ELR (cell line): Measurements from ENCODE around the gene PRRT4.

ENCODE experiments used
- DNase-seq: peaks from one replicate; pipeline ENCODE4 v3.0.0-alpha.2; 2015; ENCODE audit warnings: low read depth

Gene PRRT4

DNA sequence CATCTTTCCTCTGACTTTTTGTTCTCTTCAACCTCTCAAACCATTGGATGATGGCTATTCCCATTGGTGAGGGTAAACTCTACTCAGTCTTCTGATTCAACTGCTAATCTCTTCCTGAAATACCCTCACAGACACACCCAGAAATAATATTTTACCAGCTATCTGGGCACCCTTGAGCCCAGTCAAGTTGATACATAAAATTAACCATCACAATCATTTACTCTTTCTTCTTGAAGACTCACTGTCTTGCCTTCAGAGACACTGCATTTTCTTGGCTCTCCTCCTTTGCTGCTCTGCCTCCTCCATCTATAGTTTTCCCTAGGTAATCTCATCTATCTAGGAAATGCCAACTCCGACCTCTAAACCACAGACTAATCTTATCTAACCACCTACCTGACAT, 12.6 kb upstream of the PRRT4 start:
- DNase-seq: no peak

DNA sequence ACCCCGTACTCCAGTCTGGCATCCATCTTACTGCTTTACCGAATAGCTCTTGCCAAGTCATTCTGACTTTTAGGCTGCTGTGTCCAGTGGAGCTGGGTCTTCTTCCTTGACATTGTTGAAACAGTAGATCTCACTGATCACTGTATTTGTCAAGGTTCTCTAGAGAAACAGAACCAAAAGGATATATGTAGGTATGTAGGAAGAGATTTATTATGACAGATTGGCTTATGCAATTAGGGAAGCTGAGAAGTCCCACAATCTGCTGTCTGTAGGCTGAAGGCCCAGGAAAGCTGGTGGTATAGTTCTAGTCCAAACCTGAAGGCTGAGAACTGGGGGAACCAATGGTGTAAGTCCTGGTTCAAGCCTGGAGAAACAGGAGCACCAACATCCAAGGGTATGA, 12.1 kb upstream of the PRRT4 start:
- DNase-seq: no peak

DNA sequence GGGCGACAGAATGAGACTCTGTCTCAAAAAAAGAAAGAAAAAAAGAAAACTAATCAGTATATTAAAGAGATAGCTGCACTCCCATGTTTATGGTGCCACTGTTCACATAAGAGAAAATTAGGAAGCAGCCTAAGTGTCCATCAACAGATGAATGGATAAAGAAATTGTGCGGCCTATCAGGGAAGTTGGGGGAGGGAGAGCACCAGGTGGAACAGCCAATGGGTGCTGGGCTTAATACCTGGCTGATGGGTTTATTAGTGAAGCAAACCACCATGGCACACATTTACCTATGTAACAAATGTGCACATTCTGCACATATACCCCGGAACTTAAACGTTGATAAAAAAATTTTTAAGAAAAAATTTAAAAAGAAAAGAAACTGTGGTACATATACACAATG, 9.0 kb upstream of the PRRT4 start:
- DNase-seq: no peak

DNA sequence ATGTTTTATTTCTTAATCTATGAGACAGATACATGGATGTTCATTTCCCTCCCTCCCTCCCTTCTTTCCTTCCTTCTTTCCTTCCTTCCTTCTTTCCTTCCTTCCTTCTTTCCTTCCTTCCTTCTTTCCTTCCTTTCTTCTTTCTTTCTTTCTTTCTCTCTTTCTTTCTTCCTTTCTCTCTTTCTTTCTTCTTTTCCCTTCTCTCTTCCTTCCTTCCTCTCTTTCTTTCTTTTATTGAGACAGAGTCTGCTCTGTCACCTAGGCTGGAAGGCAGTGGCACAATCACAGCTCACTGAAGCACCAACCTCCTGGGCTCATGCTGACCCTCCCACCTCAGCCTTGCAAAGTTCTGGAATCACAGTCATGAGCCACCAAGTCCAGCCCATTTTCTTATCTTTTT, 5.5 kb upstream of the PRRT4 start:
- no peak for DNase-seq

DNA sequence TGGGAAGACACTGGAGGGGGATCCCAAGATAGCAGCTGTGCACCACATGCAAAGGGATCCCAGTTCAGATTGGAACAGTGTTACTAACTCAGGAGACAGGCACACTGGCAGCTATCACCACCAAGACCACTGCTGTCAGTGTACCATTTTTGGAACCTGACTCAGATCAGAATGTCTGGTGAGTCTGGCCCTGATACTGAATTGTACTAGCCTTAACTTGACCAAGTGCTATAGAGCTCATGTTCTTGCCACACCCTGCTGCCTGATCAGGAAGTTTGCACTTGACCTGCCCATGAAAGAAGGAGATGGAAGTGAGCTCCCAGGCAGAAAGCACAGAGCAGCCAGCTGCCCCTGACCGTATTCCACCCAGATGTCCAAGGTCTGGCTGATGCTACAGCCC, 4.8 kb upstream of the PRRT4 start:
- no peak for DNase-seq

DNA sequence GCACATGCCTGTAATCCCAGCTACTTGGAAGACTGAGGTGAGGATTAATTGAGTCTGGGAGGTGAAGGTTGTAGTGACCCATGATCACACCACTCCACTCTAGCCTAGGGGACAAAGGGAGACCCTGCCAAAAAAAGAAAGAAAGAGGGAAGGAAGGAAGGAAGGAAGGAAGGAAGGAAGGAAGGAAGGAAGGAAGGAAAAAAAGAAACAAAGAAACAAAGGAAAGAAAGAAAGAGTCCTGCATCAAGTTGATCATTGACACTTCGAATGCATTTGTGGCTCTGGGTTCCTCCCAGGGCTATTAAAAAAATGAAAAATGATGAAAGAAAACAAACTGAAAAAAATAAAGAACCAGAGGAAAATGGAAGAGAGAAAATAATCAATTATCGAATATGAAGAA, 3.9 kb upstream of the PRRT4 start:
- no peak for DNase-seq

DNA sequence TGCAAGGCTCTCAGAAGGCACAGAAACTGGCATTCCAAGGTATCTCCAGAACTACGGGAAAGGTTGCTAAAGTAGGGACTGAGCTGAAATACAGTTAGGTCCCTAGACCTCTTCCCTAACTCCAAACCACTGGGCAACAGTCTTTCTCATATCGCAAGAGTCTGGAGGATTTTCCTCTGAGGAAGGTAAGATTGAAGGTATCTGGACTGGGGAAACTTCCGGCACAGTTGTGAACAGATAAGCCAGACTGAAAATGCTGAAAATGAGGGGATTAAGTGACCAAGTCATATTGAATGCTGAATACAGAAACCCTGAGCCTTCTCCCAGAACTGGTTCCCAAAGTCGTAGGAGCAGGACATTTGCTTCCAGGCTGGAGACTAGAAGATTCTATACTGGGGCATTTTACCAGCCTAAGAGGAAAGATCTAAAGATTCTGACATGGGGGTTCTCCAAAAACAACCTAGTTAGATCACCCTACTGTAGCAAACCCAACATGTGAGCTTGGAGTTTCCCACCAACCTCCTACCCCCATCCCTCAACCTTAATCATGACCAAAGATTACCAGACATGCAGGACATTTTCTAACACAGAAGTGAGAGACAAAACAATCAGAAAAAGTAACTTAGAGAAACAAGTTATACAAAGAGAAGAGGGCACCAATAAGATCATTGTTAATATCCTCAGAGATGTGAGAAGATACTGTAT, 2.8 kb upstream of the PRRT4 start:
- DNase-seq: no peak

DNA sequence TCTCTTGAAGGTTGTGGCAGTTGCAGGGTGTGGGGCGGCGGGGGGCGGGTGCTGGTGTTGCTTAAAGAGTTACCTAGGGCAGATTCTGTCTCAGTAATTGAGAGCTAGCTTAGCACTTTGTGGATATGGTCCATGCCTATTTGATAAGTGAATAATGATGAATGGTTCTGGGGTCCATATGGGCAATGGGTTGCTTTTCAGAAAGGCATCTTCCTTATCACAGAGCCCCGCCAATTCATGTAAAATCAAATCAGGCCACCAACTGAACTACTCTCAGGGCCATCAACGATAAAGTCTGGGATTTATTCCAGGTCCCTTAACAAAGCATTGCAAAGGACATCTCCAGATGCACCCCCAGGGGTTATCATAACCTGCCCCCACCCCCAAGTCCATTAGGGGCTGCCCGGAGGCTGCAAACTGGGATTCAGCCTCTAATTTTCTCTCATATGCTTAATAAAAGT, 1.8 kb upstream of the PRRT4 start:
- DNase-seq: no peak

DNA sequence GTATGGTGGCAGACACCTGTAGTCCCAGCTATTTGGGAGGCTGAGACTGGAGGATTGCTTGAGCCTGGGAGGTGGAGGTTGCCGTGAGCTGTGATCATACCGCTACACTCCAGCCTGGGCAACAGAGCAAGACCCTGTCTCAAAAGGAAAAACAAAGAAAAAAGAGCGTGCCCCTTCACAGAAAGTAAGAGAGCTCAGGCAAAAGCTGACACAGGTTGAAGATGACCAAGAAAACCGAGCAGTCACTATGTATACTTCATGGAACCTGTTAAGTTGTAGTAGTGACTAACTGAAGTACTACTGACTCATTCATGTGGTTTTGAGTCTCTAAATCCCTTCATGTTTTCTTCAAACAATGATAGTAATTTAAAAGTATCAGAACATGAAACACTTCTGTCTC, 1.2 kb upstream of the PRRT4 start:
- peak; percentile 74 for DNase-seq

DNA sequence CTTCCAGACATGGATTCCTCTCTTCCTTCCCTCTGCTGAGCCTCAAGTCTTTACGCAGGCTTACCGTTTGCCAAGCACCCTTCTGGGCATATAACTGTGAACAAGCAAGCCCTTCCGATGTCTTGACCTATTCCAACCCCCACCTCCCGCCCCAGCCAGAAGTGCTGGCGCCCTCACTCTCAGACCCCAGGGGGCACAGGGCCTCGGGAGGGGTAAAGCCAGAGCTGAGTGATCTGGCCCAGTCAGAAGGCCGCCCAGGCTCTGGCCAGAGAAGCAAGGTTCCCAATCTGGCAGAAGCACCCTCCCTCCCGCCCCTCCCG, 1.2 kb downstream of the PRRT4 start:
- DNase-seq: no peak

DNA sequence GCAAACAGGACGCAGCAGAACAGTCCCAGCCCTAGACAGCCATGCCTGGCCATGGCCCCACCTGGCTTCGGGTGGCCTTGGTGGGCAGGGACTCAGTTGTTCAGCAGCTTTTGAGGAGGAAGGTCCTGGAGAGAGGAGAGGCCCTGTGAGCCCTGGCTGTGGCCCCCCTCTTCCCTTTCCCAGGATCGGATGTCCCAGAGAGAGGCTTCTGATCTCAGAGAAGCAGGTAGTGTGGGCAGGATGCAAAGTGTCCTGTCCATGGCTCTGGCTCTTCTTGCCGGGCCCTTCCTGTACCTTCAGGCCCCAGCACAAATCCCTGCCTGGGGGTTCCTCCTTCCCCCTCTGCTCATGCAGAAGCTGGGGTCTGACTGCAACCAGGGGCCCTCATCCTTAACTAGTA, 1.6 kb downstream of the PRRT4 start:
- DNase-seq: no peak

DNA sequence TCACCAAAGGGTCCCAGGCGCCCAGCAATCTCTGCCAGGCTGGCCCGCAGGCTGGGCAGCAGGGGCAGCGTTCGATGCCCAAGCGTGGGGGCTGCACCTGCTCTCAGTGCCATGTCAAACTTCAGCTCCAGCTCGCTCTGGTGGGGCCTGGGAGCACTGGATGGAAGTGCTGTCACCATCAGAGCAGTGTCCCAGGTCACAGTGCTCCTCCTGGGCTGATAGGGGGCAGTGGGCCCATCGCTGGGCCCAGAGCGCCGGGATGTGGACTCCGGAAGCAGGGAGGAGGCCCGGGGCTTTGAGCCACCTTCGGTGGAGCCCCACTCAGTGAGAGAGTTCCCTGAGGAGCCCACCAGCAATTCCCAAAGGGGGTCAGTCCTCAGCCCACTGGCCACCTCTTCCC, 2.2 kb downstream of the PRRT4 start:
- DNase-seq: no peak

DNA sequence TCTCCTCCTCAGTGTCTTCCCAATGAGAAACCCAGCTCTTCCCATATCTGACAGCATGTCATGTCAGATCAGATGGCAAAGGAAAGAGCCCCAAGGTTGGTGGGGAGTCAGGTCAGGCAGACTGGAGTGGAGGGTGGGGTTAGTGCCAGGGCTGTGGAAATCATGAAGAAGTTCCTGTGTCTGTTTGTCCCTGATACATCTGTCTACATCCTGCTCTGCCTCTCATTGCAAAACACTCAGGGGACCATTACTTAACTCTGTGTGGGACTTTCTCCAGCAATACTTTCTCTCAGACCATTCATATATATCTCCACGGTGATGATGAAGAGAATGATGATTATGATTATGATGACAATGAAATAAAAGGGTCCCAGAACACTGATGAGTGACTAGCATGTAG, 3.3 kb downstream of the PRRT4 start:
- no peak for DNase-seq

DNA sequence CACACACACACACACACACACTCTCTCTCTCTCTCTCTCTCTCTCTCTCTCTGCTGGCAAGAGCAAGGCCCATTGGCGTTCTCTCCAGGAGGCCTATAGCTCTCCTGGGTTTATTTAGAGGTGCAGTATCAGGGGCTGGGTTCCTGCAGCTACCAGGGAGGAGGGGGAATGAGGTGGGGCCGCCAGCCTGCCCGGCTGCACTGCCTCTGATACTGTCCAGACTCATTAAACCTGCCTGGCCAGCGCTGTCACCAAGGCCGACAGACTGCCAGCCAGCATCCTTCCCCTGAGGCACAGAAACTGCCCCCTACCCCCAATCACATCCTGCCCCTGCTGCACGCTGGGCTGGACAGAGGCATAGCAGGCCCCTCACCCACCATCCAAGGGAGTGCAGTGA, 4.3 kb downstream of the PRRT4 start:
- DNase-seq: no peak

DNA sequence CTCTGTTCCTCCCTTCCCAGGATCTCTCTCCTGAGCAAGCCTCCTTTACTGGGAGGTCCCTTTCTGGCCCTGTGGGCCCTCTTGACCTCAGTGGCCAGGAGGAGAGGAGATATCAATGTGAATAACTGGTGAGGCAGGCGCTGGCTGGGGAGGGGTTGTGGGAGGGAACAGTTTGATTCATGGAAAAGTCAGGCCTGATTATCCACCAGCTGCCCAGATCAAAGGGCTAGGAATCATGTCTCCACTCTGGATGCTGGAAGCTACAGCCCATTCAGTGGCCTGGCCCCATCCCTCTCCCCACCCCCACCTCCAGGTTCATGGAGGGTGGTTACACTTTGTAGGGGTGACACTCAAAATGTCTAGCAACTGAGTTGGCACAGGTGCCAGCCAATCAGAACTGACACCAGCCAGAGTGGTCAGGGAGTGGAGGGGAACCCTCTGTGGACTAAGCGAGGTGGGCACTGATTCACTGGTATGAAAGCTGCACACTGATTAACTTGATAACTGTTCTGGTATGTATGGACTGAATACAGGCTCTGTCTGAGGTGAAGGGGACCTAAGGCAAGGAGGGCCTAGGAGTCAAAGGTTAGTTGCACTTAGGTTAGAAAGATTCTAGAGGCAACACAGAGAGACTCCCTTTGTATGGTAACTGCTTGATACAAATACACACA, 4.8 kb downstream of the PRRT4 start:
- no peak for DNase-seq

DNA sequence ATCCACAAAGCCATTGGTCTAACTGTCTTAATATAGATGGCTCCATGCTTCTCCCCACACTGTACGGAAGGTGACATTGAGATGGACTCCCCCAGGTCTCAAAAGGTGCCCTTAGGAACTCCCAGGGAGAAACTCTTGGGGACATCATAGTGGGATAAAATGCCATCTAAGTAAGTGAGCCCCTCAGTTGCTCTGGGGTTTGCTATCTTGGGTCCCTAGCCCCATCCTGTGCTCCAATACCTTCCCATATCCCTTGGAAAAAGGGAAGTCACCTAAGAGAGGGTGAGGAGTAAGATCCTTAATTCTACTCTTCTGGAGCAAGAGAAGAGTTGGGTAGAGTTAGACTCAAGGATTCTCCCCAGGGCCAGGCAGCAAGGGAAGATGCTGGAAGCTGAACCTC, 7.9 kb downstream of the PRRT4 start:
- DNase-seq: no peak

DNA sequence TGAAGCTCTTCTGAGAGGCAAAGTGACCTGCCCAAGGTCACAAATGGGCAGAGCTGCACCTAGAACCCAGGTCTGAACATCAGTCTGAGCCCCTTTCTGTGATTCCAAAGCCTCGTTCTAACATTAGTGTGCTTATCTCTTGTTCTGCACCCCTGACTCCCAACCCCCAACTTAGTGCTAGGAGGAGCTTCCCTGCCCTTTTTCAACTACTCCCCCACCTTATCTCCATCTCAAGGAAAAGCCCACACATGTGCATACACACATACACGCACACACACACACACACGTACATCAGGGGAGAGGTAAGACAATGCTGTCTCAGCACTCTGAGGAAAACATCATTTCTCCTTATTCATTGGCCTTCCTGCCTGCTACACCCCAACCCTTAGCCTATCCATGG, 8.3 kb downstream of the PRRT4 start:
- DNase-seq: no peak

DNA sequence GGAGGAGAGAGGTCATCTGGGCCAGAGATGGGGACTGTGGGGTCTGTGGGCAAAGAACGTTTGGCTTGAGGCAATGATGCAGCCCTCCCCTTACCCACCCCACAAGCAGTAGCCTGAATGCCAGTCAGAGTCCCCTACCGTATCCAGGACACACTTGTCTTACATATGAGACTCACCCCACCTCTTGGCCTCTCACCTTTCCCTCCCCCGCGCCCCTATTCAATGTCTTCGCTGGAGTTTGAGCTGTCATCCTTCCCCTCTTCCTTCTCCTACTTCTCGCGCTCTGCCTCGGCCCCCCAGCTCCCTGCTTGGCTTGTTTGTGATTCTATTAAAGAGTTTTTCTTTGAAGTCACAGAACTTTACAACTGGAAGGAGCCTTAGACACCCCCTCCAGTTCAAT, 8.9 kb downstream of the PRRT4 start:
- DNase-seq: no peak

DNA sequence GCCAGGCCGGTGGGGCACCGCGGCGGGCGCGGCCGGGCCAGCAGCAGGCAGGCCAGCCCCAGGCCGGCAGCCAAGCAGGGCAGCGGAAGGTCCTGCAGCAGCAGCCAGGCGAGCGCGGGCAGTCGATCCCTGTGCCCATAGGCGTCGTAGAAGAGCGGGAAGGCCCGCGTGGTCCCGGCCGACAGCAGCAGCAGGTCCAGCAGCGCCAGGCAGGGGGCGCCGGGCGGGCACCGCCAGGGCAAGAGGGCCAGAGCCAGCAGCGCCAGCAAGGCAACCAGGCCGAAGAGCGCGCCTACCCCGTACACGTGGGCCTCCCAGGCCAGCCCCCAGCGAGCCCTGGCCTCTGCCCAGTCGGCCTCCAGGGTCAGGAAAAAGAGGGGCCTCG, 9.3 kb downstream of the PRRT4 start:
- DNase-seq: no peak

DNA sequence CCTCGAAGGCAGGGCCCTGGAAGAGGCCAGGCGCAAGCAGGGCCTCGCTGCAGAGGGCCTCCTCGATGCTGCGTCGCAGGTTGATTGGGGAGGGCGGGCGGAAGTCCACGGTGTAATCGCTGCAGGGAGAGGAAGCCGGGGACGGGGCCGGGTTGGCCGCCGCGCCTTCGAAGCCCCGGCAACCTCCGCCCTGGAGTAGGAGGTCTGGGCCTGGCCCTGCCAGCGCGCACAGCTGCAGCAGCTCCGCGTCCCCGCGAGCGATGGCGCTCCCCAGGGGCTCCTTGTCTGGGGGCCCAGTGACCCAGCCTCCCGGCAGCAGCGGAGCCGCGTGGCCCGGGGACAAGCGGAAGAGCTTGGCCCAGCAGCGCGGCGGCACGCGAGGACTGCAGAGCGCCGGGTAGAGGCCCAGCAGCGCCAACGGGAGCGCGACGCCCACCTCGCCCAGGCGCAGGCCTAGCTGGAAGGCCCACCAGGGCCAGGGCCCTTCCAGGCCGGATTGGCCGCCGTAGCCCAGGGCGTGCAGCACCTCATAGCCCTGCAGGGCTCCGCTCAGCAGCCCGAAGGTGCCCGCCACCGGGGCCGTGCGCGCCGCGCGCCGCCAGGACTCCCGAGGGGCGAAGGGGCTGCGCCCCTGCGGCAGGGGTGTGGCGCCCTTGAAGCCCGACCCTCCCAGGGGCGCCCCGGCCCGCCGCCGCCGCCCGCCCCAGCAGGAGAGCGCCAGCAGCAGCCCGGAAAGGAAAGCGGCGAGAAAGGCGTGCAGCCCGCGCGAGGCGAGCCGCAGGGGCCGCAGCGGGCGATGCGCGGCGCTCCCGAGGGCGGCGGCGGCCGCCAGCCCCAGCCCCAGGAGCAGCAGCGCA, 10.0 kb downstream of the PRRT4 start:
- DNase-seq: no peak

DNA sequence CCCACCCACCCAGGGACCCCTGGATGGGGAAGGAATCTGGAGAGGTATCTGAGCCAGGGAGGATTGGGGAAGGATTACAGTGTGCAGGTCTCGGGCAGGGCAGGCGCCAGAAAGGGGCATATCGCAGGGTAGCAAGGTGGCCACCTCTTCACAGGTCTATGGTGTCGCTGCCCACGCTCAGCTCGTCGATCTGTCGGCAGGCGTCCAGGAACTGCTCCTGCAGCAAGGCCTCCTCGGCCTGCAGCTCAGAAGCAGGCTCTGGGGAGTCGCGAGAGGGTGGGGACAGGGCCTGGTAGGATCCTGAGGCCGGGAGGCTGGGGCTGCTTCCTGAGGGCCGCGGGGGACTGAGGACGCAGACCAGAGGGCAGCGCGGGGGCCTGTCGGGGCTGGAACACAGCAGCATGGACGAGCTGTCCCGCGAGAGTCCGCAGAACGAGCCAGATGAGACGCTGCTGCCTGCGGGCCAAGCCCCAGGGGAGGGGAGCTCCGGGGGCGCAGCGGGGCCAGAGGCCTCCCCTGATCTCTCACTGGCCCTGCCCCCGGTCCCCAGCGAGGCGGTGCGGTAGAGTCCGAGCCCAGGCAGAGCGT, 10.7 kb downstream of the PRRT4 start:
- no peak for DNase-seq

DNA sequence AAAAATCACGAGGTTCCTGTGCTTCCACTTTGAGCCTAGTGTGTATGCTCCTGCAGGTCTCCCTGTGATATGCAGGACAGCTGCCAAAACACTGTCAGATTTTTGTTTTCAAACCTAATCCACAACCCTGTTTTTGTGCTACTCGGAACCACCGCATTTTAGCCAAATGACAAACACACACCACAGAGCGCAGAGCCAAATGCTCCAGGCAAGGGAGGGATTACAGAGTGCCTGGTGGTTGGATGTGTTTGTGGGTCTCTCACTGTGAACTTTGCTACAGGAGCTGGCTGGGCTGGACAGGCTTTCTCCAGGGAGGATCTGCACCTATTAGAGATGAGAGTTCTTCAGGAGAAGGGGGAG, 12.0 kb downstream of the PRRT4 start:
- DNase-seq: no peak

DNA sequence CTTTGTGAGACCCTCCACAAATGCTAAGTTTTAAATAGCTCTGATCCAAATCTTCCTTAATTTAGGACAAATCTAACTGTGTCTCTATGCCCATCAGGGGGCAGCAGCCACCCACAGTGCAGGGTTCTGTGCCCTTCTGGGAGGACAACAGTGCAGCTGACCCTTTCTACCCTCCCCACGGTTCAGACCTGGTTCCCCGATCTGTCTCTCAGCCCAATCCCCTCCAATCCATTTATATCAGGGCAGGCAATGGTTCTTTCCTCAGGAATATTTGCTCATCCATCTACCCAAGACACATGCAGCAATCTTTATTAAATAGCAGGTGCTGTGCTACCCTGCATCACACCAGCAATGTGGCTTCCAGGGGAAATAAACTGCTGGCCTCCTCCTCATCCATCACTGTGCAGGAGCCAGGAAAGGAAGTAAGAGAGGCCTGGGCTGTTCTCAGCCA, 13.8 kb downstream of the PRRT4 start:
- DNase-seq: peak; percentile 61
